ENCODE results near the gene EEF1AKMT1.

EEF1AKMT1 gene

DNA sequence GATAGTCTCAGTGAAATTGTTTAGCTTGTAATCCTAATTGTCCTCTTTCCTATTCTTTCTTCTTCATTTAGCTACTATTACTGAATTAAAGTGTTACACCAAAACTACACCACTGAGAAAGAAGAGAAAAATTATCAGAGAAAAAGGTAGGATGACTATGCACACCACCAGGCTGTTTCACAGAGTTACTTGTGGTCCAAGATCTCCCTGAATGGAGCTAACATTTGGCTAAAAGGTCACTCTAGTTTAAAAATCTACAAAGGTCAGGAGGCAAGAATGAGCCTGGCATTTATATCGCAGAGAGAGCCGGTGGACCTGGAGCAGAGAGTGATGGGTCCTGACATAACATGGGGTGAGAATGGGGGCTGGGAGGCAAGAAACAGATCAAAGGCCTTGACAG lies 37.0 kb upstream of the EEF1AKMT1 start:
- TF ChIP-seq, protein P1, sequence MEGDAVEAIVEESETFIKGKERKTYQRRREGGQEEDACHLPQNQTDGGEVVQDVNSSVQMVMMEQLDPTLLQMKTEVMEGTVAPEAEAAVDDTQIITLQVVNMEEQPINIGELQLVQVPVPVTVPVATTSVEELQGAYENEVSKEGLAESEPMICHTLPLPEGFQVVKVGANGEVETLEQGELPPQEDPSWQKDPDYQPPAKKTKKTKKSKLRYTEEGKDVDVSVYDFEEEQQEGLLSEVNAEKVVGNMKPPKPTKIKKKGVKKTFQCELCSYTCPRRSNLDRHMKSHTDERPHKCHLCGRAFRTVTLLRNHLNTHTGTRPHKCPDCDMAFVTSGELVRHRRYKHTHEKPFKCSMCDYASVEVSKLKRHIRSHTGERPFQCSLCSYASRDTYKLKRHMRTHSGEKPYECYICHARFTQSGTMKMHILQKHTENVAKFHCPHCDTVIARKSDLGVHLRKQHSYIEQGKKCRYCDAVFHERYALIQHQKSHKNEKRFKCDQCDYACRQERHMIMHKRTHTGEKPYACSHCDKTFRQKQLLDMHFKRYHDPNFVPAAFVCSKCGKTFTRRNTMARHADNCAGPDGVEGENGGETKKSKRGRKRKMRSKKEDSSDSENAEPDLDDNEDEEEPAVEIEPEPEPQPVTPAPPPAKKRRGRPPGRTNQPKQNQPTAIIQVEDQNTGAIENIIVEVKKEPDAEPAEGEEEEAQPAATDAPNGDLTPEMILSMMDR (IDR thresholded peaks at IDR 0.05; ENCODE audit: low read depth, low read length), result no peak

DNA sequence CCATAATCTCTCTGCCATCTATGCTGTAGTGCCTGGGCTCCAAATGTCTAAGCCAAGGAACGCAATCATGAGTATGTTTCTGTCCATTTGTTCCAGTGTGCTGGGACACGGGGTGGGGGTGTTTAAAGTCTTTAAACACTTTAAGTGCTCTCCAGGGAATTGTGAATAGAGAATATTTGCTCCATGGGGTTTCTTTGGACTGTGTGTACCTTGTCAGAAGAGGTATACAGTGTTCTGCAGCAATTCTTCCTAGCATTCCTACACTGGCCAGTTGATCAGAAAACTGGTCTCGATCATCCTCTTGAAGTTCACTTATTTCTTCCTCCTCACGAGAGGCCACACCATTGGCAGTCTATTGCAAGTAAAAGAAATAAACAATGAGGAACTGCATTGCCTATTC lies 35.1 kb upstream of the EEF1AKMT1 start:
- DNase-seq (ENCODE audit: extremely low read depth, low read depth), result no peak
- TF ChIP-seq, protein P1 (IDR thresholded peaks at IDR 0.05; ENCODE audit: low read depth, low read length), result no peak

More for the DNA sequence above, 37.0 kb upstream of the EEF1AKMT1 start:
- DNase-seq (ENCODE audit: extremely low read depth, low read depth), result no peak

DNA sequence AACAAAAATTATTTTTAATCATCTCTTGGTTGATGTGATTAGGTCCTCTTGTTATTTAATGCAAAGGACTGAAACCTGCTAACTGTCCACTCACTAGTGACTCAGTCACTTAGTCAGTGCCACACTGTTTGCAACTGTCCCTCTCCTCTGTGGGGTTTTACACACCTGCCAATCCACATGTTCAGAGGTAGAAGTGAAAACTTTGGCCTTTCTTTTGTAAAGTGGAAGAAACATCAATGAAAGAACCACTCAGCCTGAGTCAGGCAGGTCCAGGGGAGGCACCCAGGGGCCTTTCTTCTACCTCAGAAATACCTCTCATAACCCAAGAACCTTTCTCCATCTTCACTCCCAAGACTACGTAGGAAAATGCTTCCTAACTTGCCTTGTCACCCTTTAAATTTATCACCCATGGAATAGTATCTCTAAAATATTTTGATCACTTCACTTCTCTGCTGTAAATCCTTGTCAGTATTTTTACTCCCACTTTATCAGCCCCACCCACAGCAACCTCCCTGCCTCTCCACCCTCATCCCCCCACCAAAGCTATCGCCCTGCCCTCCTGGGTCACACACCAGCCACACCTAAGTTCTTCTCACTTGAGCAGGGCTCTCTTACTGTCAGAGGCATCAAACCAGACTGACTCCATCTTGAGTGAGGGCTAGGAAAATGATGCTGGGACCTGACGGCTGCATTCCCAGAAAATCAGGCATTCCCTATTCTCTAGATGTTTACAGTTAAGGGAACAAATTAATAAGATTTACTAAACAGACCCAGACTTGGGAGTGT lies 29.6 kb upstream of the EEF1AKMT1 start:
- no peak for DNase-seq (ENCODE audit: extremely low read depth, low read depth)
- TF ChIP-seq, protein P1 (IDR thresholded peaks at IDR 0.05; ENCODE audit: low read depth, low read length), result no peak

DNA sequence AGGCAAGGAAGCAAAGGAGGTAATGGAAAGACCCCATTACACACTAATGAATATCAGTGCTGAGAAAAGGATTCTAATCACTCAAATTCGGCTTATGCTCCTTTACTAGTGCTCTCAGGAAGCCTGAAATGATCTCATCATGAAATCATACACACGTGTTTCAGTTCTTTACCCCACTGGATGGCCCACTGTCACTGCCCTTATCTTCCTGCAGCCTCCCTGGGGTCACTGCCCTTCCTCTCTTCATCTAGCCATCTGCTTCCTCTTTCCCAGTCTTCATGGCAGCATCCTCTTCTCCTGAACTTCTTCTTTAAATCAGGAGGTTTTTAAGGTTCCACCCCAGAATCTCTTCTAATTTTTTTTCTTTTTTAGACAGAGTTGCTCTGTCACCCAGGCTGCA lies 27.9 kb upstream of the EEF1AKMT1 start:
- no peak for DNase-seq (ENCODE audit: extremely low read depth, low read depth)
- TF ChIP-seq, protein P1 (IDR thresholded peaks at IDR 0.05; ENCODE audit: low read depth, low read length), result no peak

DNA sequence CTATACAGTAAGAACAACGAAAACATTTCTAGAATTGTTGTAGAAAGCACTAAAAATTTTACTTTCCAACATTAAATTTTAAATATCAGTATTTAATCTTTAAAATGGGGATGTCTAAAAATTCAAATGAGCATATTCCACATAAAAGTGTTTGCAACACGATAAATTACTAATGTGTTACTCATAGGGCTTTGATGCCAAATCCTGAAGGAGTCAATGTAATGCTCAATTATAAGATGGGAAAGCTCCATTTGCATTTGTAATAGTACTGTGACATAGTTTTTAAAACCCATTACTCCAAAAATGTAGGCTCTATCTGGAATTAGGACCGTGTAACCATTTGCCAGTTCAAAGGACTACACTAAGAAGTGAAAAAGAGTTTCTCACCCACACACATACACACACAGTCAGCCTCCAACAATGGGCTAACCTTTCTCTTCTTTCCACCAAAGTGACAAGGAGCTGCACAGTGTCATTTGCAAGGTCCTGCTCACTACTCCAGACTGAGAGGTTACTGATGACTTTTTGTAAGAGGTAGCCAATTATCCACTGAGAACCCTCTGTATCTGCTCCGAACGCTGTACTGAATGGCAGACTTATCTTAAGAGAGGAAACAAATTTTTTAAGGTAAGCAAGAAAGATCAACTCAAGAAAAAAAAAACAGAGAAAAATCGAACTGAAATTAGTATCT lies 26.1 kb upstream of the EEF1AKMT1 start:
- TF ChIP-seq, protein P1 (IDR thresholded peaks at IDR 0.05; ENCODE audit: low read depth, low read length), result no peak
- DNase-seq (ENCODE audit: extremely low read depth, low read depth), result no peak

DNA sequence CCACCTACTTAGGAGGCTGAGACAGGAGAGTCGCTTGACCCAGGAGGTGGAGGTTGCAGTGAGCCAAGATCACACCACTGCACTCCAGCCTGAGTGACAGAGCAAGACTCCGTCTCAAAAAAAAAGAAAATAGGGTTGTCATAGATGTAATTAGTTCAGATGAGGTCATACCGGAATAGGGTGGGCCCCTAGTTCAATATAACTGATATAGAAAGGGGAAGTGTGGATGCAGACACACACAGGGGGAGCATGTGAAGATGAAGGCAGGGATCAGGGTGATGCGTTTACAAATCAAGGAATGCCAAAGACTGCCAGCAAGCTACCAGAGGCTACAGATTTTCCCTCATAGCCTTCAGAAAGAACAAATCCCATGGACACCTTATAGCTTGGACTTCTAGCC lies 24.3 kb upstream of the EEF1AKMT1 start:
- no peak for DNase-seq (ENCODE audit: extremely low read depth, low read depth)
- TF ChIP-seq, protein P1 (IDR thresholded peaks at IDR 0.05; ENCODE audit: low read depth, low read length), result no peak

DNA sequence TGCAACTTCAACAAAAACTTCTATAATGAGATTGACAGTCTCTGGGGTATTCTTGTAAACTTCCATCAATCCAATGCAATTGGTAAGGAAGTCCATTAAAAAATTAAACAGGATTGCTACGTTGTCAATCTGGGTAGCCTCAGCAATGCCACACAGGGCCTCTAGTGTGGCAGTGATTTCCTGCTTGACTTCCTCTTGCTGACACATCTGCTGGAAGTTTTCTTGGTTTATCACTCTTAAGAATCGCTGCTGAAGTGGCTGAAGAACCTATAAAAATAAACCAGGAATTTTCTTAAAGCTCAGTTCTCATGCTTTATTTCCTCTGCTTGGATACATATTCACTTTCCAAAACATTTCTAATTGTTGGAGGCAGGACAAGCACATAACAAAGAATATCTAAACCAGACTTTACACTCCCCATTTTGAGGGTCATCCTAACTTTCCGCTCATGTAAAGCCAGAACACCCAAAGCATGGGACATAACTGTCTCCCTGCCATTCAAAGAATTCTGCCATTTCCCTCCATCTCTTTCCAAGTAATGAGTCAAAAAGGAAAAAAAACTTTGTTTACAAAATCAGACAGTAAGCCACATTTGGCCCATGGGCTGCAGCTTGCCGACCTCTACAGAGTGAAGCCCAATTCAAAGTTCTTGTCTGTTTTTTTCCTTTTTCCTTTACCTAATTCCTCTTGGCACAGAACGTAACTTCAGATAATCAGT lies 23.2 kb upstream of the EEF1AKMT1 start:
- TF ChIP-seq, protein P1 (IDR thresholded peaks at IDR 0.05; ENCODE audit: low read depth, low read length), result no peak

More for the DNA sequence above, 23.2 kb upstream of the EEF1AKMT1 start:
- DNase-seq (ENCODE audit: extremely low read depth, low read depth), result no peak

Data from AG09319 (cell line).